SK-N-SH (cell line): Measurements from ENCODE around the gene ABCD2. TPM values are rescaled to one million over a fixed set of nuclear protein-coding genes. Genes with fewer than 3 reads are reported as not detected.

ENCODE experiments used
- CTCF ChIA-PET: fragments of 300-600, 350-600 bp; formaldehyde crosslinking; extraction: SDS; loops from one replicate; lab custom pipeline; 2021; lab: Yijun Ruan, JAX
- POLR2A ChIA-PET: fragments of 350-600 bp; sonication (Branson Sonifier 250); formaldehyde crosslinking; extraction: SDS; loops from one replicate; lab custom pipeline; 2020; ENCODE audit warnings: antibody characterized with exemption, inconsistent platforms; lab: Yijun Ruan, JAX
- DNase-seq: peaks from one replicate; pipeline ENCODE4 v3.0.0; 2012
- H2AFZ ChIP-seq: fragments of 200-600 bp; sonication (generic); 2 replicates; pipeline ENCODE4 v1.8.1; 2016; ENCODE audit warnings: antibody characterized with exemption, mild to moderate bottlenecking, low read depth
- H3F3A ChIP-seq: fragments of 200-600 bp; sonication (generic); replicated peaks from 2 replicates; pipeline ENCODE3; 2016; ENCODE audit warnings: antibody characterized with exemption, mild to moderate bottlenecking; ENCODE audit not compliant: insufficient read depth
- H3K27ac ChIP-seq, 2 experiments: fragments of 200-500 bp in 1 of 2; fragments of 200-600 bp in 1 of 2; sonication (Bioruptor generic) in 1 of 2; sonication (generic), shearing (Covaris generic) in 1 of 2; 2 replicates each; pipeline versions ENCODE4 v1.5.1 to v1.6.1; 2014 to 2016; ENCODE audit warnings: low read depth in 2 of 2, inconsistent platforms in 1 of 2, low read length in 1 of 2, mild to moderate bottlenecking in 1 of 2, mixed read lengths in 1 of 2
- H3K27me3 ChIP-seq: fragments of 200-600 bp; sonication (generic), shearing (Covaris generic); 2 replicates; pipeline ENCODE4 v1.6.1; 2016; ENCODE audit warnings: mixed run types; ENCODE audit not compliant: insufficient read depth
- H3K36me3 ChIP-seq, 2 experiments: fragments of 200-500 bp in 1 of 2; fragments of 200-600 bp in 1 of 2; sonication (Bioruptor generic) in 1 of 2; sonication (generic) in 1 of 2; replicated peaks in 1 of 2; 2 replicates each; pipeline versions ENCODE3 to v1.5.1; 2014 to 2016; ENCODE audit warnings: low read length in 1 of 2, mild to moderate bottlenecking in 1 of 2; ENCODE audit not compliant: insufficient read depth in 2 of 2, control insufficient read depth in 1 of 2
- H3K4me1 ChIP-seq, 2 experiments: fragments of 200-500 bp in 1 of 2; fragments of 200-600 bp in 1 of 2; sonication (Bioruptor generic) in 1 of 2; sonication (generic), shearing (Covaris generic) in 1 of 2; 2 replicates each; pipeline versions ENCODE4 v1.5.1 to v1.6.1; 2014 to 2016; ENCODE audit warnings: low read depth in 1 of 2, low read length in 1 of 2, mixed run types in 1 of 2; ENCODE audit not compliant: insufficient read depth in 2 of 2, control insufficient read depth in 1 of 2
- H3K4me2 ChIP-seq: fragments of 200-600 bp; sonication (generic), shearing (Covaris generic); 2 replicates; pipeline ENCODE4 v1.6.1; 2017; ENCODE audit warnings: mixed run types
- H3K4me3 ChIP-seq, 2 experiments: fragments of 200-500 bp in 1 of 2; fragments of 200-600 bp in 1 of 2; sonication (Bioruptor generic) in 1 of 2; sonication (generic), shearing (Covaris generic) in 1 of 2; 2 replicates each; pipeline versions ENCODE4 v1.5.1 to v1.8.1; 2014 to 2016; ENCODE audit warnings: low read depth in 2 of 2, inconsistent platforms in 1 of 2, low read length in 1 of 2, mild to moderate bottlenecking in 1 of 2, mixed read lengths in 1 of 2, moderate library complexity in 1 of 2
- H3K79me2 ChIP-seq: fragments of 200-600 bp; sonication (generic); 2 replicates; pipeline ENCODE4 v1.8.1; 2017; ENCODE audit warnings: mild to moderate bottlenecking; ENCODE audit not compliant: insufficient read depth
- H3K9ac ChIP-seq: fragments of 200-600 bp; sonication (generic); 2 replicates; pipeline ENCODE4 v1.6.1; 2017; ENCODE audit warnings: mixed run types
- H3K9me2 ChIP-seq: fragments of 200-600 bp; sonication (generic); 2 replicates; pipeline ENCODE4 v1.6.1; 2017; ENCODE audit warnings: mixed run types
- H3K9me3 ChIP-seq: fragments of 200-600 bp; sonication (generic); 2 replicates; pipeline ENCODE4 v1.6.1; 2017; ENCODE audit warnings: mixed run types, mild to moderate bottlenecking, moderate library complexity
- H4K20me1 ChIP-seq: fragments of 200-600 bp; sonication (generic); 2 replicates; pipeline ENCODE4 v1.6.1; 2017; ENCODE audit warnings: mild to moderate bottlenecking, mixed run types; ENCODE audit not compliant: insufficient read depth
- CHD2 ChIP-seq: fragments of 150-350 bp; IDR thresholded peaks from 2 replicates; pipeline ENCODE4 v1.6.1; 2018; ENCODE audit warnings: low read length; ENCODE audit not compliant: partially characterized antibody
- EZH2phosphoT487 ChIP-seq: fragments of 200-600 bp; sonication (generic); IDR thresholded peaks from 2 replicates; pipeline ENCODE4 v1.6.1; 2017; ENCODE audit warnings: low read depth, mixed run types, mild to moderate bottlenecking, antibody characterized with exemption, moderate library complexity, borderline replicate concordance
- FOSL2 ChIP-seq: IDR thresholded peaks from 2 replicates; pipeline ENCODE4 v1.4.0; 2012; ENCODE audit warnings: low read depth, mild to moderate bottlenecking, moderate library complexity, borderline replicate concordance
- GATA2 ChIP-seq: sonication (generic); formaldehyde crosslinking; IDR thresholded peaks from 2 replicates; pipeline ENCODE4 v1.5.0; 2020; ENCODE audit warnings: mild to moderate bottlenecking, missing genetic modification reagents
- JUND ChIP-seq: IDR thresholded peaks from 2 replicates; pipeline ENCODE4 v1.4.0; 2012
- MAX ChIP-seq: IDR thresholded peaks from 2 replicates; pipeline ENCODE4 v1.4.0; 2012; ENCODE audit warnings: low read depth
- MEF2A ChIP-seq: IDR thresholded peaks from 2 replicates; pipeline ENCODE4 v1.4.0; 2012; ENCODE audit warnings: low read depth, borderline replicate concordance
- MXI1 ChIP-seq: IDR thresholded peaks from 2 replicates; pipeline ENCODE4 v1.6.1; 2012; ENCODE audit warnings: mild to moderate bottlenecking, low read depth, low read length, improper control_type of control experiment
- NFIC ChIP-seq: IDR thresholded peaks from 2 replicates; pipeline ENCODE4 v1.4.0; 2012; ENCODE audit warnings: borderline replicate concordance
- PBX3 ChIP-seq: IDR thresholded peaks from 2 replicates; pipeline ENCODE4; 2012
- SMC3 ChIP-seq: IDR thresholded peaks from 2 replicates; pipeline ENCODE4 v1.6.1; 2012; ENCODE audit warnings: low read depth, low read length, improper control_type of control experiment
- WGBS: methylation state at CpG from one replicate; pipeline ENCODE4 v1.1.6; 2017; ENCODE audit warnings: low lambda C conversion rate; 5-methylcytosine and 5-hydroxymethylcytosine counted together
- polyA plus RNA-seq, 3 experiments: library from polyadenylated mRNA; depleted of rRNA; stranded (reverse); fragments of >200 nt; gene quantifications; 2 replicates each; pipeline ENCODE4 v1.2.3, GENCODE V29; 2012

The ABCD2 gene
- polyA plus RNA-seq, 1 of the 3 experiments (the other 2 are of a cell fraction): 0.02 TPM

GRCh38 chr12:39617887-39618286, 1.7 kb downstream of the ABCD2 start:
- Histone ChIP-seq H3K36me3 (no peaks in the 10 kb centered on the region), H3K9me2 (no peaks in the 10 kb centered on the region), H4K20me1 (no peaks in the 10 kb centered on the region), H3K27me3 (no peaks in the 10 kb centered on the region), H3K4me3 (peak overlapping the region in 1 of 2 experiments; percentile 67; a peak in 2 of 4 replicates), H3K79me2 (no peaks in the 10 kb centered on the region), H3F3A (peaks cover 13% of the 10 kb centered on the region), H3K9me3 (no peaks in the 10 kb centered on the region), H3K9ac (no peak overlapping the region), H3K4me1 (no peaks in the 10 kb centered on the region; a peak in 2 of 4 replicates), H2AFZ (no peak overlapping the region), H3K4me2 (no peak overlapping the region), H3K27ac (peak overlapping the region in 1 of 2 experiments; percentile 92; a peak in 2 of 4 replicates)
- no peak for DNase-seq
- TF ChIP-seq GATA2 (CRISPR knock-in tag) (no peak), SMC3 (no peak), PBX3 (no peak)
- CTCF ChIA-PET: no interaction called here
- POLR2A ChIA-PET: interaction anchor here (0.6 kb wide), 1 partner anchor 174 kb away, joined by 3 read pairs; no protein-coding TSS in a partner anchor
- 87% methylated on average over 1 of the region's 1 CpG for WGBS

- TF ChIP-seq SMC3 (no peak), CHD2 (no peak), JUND (no peak), EZH2phosphoT487 (no peak), NFIC (no peak)
- CTCF ChIA-PET: interaction anchor here (0.8 to 1.2 kb wide), 3 partner anchors 9 to 375 kb away, joined by 3 to 4 read pairs (median 3); no protein-coding TSS in a partner anchor
- Histone ChIP-seq H2AFZ (no peak overlapping the region), H3K9me3 (no peaks in the 10 kb centered on the region), H3K27ac (peak overlapping the region in 1 of 2 experiments; percentile 92; a peak in 2 of 4 replicates), H3K27me3 (no peaks in the 10 kb centered on the region), H3K9ac (no peak overlapping the region), H4K20me1 (no peaks in the 10 kb centered on the region), H3K4me3 (peak overlapping the region in 1 of 2 experiments; percentile 39; a peak in 2 of 4 replicates), H3K4me2 (no peak overlapping the region), H3K9me2 (no peaks in the 10 kb centered on the region), H3K79me2 (no peaks in the 10 kb centered on the region), H3K36me3 (no peaks in the 10 kb centered on the region), H3F3A (peaks cover 13% of the 10 kb centered on the region), H3K4me1 (no peaks in the 10 kb centered on the region; a peak in 2 of 4 replicates)
- no peak for DNase-seq
- 45% methylated on average over 4 of the region's 4 CpGs for WGBS
- POLR2A ChIA-PET: interaction anchor here (0.5 to 0.7 kb wide), 2 partner anchors 173 to 192 kb away, joined by 3 to 4 read pairs; no protein-coding TSS in a partner anchor
These were observed 2.9 kb downstream of the ABCD2 start for GRCh38 chr12:39616666-39617065.

- Histone ChIP-seq H4K20me1 (no peaks in the 10 kb centered on the region), H3K9me3 (no peaks in the 10 kb centered on the region), H3K36me3 (no peaks in the 10 kb centered on the region), H3K9me2 (no peaks in the 10 kb centered on the region), H3K9ac (no peak overlapping the region), H3K27ac (peak overlapping the region in 1 of 2 experiments; percentile 92; a peak in 2 of 4 replicates), H3K79me2 (no peaks in the 10 kb centered on the region), H2AFZ (no peak overlapping the region), H3K27me3 (no peaks in the 10 kb centered on the region), H3K4me2 (no peak overlapping the region), H3K4me3 (peak overlapping the region in 1 of 2 experiments; percentile 39; a peak in 2 of 4 replicates), H3K4me1 (no peaks in the 10 kb centered on the region; a peak in 2 of 4 replicates), H3F3A (peaks cover 13% of the 10 kb centered on the region)
- ChIA-PET POLR2A (interaction anchor here (0.7 kb wide), 1 partner anchor 172 kb away, joined by 4 read pairs; no protein-coding TSS in a partner anchor), CTCF (interaction anchor here (0.8 to 1.2 kb wide), 3 partner anchors 8 to 376 kb away, joined by 3 to 4 read pairs (median 3); no protein-coding TSS in a partner anchor)
- TF ChIP-seq MXI1 (peak; percentile 9; the same call in 1 of the 2 replicates), MAX (no peak), FOSL2 (no peak), MEF2A (no peak), SMC3 (no peak)
- DNase-seq: no peak
- WGBS: 14% methylated on average over 1 of the region's 1 CpG
These were observed 3.4 kb downstream of the ABCD2 start for GRCh38 chr12:39616251-39616650.
